ENCODE measurements around the gene ABAT. TPM values are rescaled to one million over a fixed set of nuclear protein-coding genes. Genes with fewer than 3 reads are reported as not detected.

Gene ABAT
- total and polyA plus RNA-seq, 4 experiments from 2014 or later: 2.8 to 10.8 (median 6.5) TPM

GRCh38 chr16:8644211-8645140 lies 29.9 kb upstream of the ABAT start:
- DNase-seq: peak in 4 of 5 donors; percentile 3 to 10 (median 8)
- H3K36me3 Mint-ChIP-seq: peaks cover 69 to 81% of the 10 kb centered on the region in 2 donors
- intact Hi-C loops (cut with micrococcal nuclease): no loop called here
- POLR2A ChIA-PET (ENCODE audit: partially characterized antibody): no interaction called here
- no peak overlapping the region for H3K4me3 ChIP-seq (ENCODE audit: low read length in 2 of 2)
- H3K27me3 ChIP-seq (ENCODE audit: insufficient read depth, low read length): no peaks in the 10 kb centered on the region
- H3K36me3 ChIP-seq (ENCODE audit: insufficient read depth, low read length): peaks cover 62% of the 10 kb centered on the region
- no peak overlapping the region for H3K27ac ChIP-seq (ENCODE audit: low read depth, low read length)
- no peak overlapping the region for H3K4me3 Mint-ChIP-seq
- no peaks in the 10 kb centered on the region for H3K27me3 Mint-ChIP-seq
- H3K4me1 Mint-ChIP-seq: peaks cover 6 to 18% (median 14%) of the 10 kb centered on the region in 4 donors
- peaks cover 5% of the 10 kb centered on the region for H3K4me1 ChIP-seq (ENCODE audit: insufficient read depth, low read length)
- H3K9me3 Mint-ChIP-seq: no peaks in the 10 kb centered on the region
- CTCF ChIA-PET (ENCODE audit: partially characterized antibody): interaction anchor here (1.7 kb wide), 1 partner anchor 9 kb away, joined by 6 read pairs; no protein-coding TSS in a partner anchor
- H3K9me3 ChIP-seq (ENCODE audit: control insufficient read depth in 1 of 2, low read length in 2 of 2): no peaks in the 10 kb centered on the region
- peak overlapping the region in 5 of 7 donors; percentile 19 to 77 (median 48) for H3K27ac Mint-ChIP-seq

DNA sequence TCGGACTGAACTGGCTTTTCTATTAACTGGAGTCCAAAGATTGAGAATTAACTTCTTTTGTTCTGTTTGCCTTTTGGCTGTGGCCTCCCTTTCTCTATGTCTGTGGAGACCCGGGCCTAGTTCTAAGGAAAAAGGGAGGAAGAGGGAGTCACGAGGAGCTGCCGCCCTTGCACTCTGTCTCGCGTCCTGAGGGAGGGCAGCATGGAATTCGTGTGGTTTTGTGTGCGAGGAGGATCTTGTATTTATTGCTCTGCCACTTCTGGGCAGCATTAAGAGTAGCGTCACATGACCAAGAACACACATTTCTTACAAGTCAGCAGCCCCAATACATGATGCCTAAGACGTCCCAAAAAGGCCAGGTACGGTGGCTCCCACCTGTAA lies 29.3 kb upstream of the ABAT start:
- ChIA-PET POLR2A (ENCODE audit: partially characterized antibody) (no interaction called here), CTCF (ENCODE audit: partially characterized antibody) (interaction anchor here (1.7 to 1.8 kb wide), 2 partner anchors 8 to 78 kb away, joined by 5 to 6 read pairs; no protein-coding TSS in a partner anchor)
- no peak overlapping the region for H3K4me3 Mint-ChIP-seq
- DNase-seq: no peak
- Histone ChIP-seq H3K27ac (ENCODE audit: low read depth, low read length) (no peak overlapping the region), H3K4me3 (ENCODE audit: low read length in 2 of 2) (no peak overlapping the region), H3K36me3 (ENCODE audit: insufficient read depth, low read length) (peaks cover 56% of the 10 kb centered on the region), H3K9me3 (ENCODE audit: control insufficient read depth in 1 of 2, low read length in 2 of 2) (no peaks in the 10 kb centered on the region), H3K27me3 (ENCODE audit: insufficient read depth, low read length) (no peaks in the 10 kb centered on the region), H3K4me1 (ENCODE audit: insufficient read depth, low read length) (peaks cover 5% of the 10 kb centered on the region)
- peaks cover 6 to 18% (median 14%) of the 10 kb centered on the region in 4 donors for H3K4me1 Mint-ChIP-seq
- no peaks in the 10 kb centered on the region for H3K27me3 Mint-ChIP-seq
- intact Hi-C loops (cut with micrococcal nuclease): no loop called here
- H3K36me3 Mint-ChIP-seq: peaks cover 63 to 75% of the 10 kb centered on the region in 2 donors
- peak overlapping the region in 5 of 7 donors; percentile 7 to 48 (median 35) for H3K27ac Mint-ChIP-seq
- H3K9me3 Mint-ChIP-seq: no peaks in the 10 kb centered on the region

DNA sequence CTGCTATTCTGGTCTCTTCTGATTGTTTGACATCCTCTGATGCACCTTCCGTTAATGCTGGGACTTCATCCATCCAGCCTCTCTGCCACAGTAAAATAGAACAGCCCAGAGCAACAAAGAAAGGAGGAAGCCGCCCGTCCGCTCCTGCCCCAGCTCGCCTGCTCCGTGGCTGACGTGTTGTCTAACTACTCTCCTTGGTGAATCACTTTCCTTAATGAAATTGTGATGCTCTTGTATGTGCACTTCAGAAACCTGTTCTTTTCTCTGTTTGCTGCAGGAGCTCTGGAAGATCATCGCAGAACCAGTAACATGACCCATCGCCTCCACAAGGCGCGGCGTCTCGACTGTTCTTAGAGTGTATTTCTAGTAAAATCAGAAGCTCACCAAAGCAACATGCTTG lies 28.6 kb upstream of the ABAT start:
- ChIA-PET CTCF (ENCODE audit: partially characterized antibody) (interaction anchor here (1.5 to 1.8 kb wide), 2 partner anchors 9 to 79 kb away, joined by 4 to 5 read pairs; no protein-coding TSS in a partner anchor), POLR2A (ENCODE audit: partially characterized antibody) (no interaction called here)
- peaks cover 54% of the 10 kb centered on the region for H3K36me3 ChIP-seq (ENCODE audit: insufficient read depth, low read length)
- H3K9me3 Mint-ChIP-seq: no peaks in the 10 kb centered on the region
- H3K4me3 ChIP-seq (ENCODE audit: low read length in 2 of 2): no peak overlapping the region
- intact Hi-C loops (cut with micrococcal nuclease): no loop called here
- no peaks in the 10 kb centered on the region for H3K27me3 Mint-ChIP-seq
- H3K4me1 ChIP-seq (ENCODE audit: insufficient read depth, low read length): peaks cover 5% of the 10 kb centered on the region
- peaks cover 6 to 18% (median 14%) of the 10 kb centered on the region in 4 donors for H3K4me1 Mint-ChIP-seq
- H3K4me3 Mint-ChIP-seq: no peak overlapping the region
- H3K9me3 ChIP-seq (ENCODE audit: control insufficient read depth in 1 of 2, low read length in 2 of 2): no peaks in the 10 kb centered on the region
- peak overlapping the region in 1 of 7 donors; percentile 6 for H3K27ac Mint-ChIP-seq
- H3K36me3 Mint-ChIP-seq: peaks cover 61 to 73% of the 10 kb centered on the region in 2 donors
- no peaks in the 10 kb centered on the region for H3K27me3 ChIP-seq (ENCODE audit: insufficient read depth, low read length)
- DNase-seq: no peak
- no peak overlapping the region for H3K27ac ChIP-seq (ENCODE audit: low read depth, low read length)

DNA sequence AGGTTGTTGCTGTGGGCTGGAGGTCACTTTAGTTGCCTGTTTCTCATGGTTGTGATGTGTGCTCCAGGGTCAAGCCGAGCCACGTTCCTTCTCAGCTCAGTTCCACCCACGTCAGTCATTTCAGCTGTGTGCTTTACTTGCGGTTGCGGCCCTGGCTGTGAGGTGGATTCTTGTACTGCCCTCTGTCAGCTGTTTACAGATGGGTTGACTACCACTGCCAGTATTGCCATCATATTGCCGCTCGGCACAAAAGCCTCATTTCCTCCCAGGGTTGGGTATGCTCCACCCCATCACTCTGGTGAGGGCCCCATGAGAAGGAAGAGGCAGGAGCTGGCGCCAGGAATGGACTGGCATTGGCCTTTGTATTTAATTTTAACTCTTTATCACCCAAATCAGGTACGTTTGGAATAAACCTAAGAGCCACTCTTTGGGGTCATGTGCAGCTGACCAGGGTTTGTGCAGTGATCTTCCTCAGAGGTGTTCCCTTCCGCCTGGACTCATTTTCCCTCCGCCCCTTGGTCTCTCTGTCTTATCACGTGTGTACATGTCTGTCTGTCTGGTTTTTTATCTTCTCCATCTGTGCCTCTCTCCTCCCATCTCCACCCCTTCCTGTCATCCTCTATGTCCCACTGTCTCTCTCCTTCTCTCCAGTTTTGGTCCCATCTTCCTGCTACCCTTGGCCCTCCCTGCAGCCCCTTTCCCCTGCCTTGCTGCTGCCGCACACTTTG lies 27.9 kb upstream of the ABAT start:
- intact Hi-C loops (cut with micrococcal nuclease): no loop called here
- ChIA-PET CTCF (ENCODE audit: partially characterized antibody) (interaction anchor here (1.5 to 1.8 kb wide), 2 partner anchors 9 to 80 kb away, joined by 4 to 5 read pairs; no protein-coding TSS in a partner anchor), POLR2A (ENCODE audit: partially characterized antibody) (no interaction called here)
- no peaks in the 10 kb centered on the region for H3K27me3 ChIP-seq (ENCODE audit: insufficient read depth, low read length)
- no peak overlapping the region for H3K4me3 ChIP-seq (ENCODE audit: low read length in 2 of 2)
- H3K27me3 Mint-ChIP-seq: no peaks in the 10 kb centered on the region
- H3K9me3 ChIP-seq (ENCODE audit: control insufficient read depth in 1 of 2, low read length in 2 of 2): no peaks in the 10 kb centered on the region
- no peak overlapping the region for H3K4me3 Mint-ChIP-seq
- H3K9me3 Mint-ChIP-seq: no peaks in the 10 kb centered on the region
- H3K27ac ChIP-seq (ENCODE audit: low read depth, low read length): no peak overlapping the region
- H3K36me3 Mint-ChIP-seq: peaks cover 59 to 68% of the 10 kb centered on the region in 2 donors
- DNase-seq: no peak
- H3K36me3 ChIP-seq (ENCODE audit: insufficient read depth, low read length): peaks cover 50% of the 10 kb centered on the region
- H3K4me1 Mint-ChIP-seq: peaks cover 6 to 18% (median 14%) of the 10 kb centered on the region in 4 donors
- peaks cover 5% of the 10 kb centered on the region for H3K4me1 ChIP-seq (ENCODE audit: insufficient read depth, low read length)
- peak overlapping the region in 1 of 7 donors; percentile 48 for H3K27ac Mint-ChIP-seq

GRCh38 chr16:8647721-8648318 lies 26.6 kb upstream of the ABAT start:
- H3K4me3 ChIP-seq (ENCODE audit: low read length in 2 of 2): no peak overlapping the region
- peaks cover 5% of the 10 kb centered on the region for H3K4me1 ChIP-seq (ENCODE audit: insufficient read depth, low read length)
- Mint-ChIP-seq H3K27ac (no peak overlapping the region), H3K4me1 (peaks cover 6 to 18% (median 14%) of the 10 kb centered on the region in 4 donors), H3K27me3 (no peaks in the 10 kb centered on the region), H3K4me3 (no peak overlapping the region), H3K36me3 (peaks cover 45 to 55% of the 10 kb centered on the region in 2 donors), H3K9me3 (no peaks in the 10 kb centered on the region)
- no peaks in the 10 kb centered on the region for H3K9me3 ChIP-seq (ENCODE audit: control insufficient read depth in 1 of 2, low read length in 2 of 2)
- no peaks in the 10 kb centered on the region for H3K27me3 ChIP-seq (ENCODE audit: insufficient read depth, low read length)
- no peak for DNase-seq
- CTCF ChIA-PET (ENCODE audit: partially characterized antibody): no interaction called here
- no peak overlapping the region for H3K27ac ChIP-seq (ENCODE audit: low read depth, low read length)
- intact Hi-C loops (cut with micrococcal nuclease): no loop called here
- POLR2A ChIA-PET (ENCODE audit: partially characterized antibody): no interaction called here
- peaks cover 37% of the 10 kb centered on the region for H3K36me3 ChIP-seq (ENCODE audit: insufficient read depth, low read length)

DNA sequence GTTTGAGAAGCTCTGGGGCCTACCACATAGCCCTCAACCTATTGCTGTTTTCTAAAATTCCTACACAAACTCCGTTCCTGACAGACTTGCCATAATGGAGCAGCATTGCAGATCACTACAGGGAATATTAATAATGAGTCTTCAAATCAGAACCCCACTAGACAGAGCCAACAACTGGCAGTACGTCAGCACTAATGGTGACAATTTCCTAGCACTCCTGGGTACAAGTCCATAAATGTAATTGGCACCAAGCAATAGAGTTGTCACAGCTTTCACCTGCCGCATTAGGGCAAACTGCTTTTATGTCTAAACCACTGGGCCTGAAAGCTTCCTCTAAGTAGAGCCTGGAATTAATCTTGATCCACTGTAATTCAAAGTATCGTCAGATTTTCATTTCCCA lies 25.5 kb upstream of the ABAT start:
- H3K4me1 Mint-ChIP-seq: peaks cover 6 to 18% (median 14%) of the 10 kb centered on the region in 4 donors
- H3K4me3 Mint-ChIP-seq: no peak overlapping the region
- DNase-seq: no peak
- no peaks in the 10 kb centered on the region for H3K27me3 ChIP-seq (ENCODE audit: insufficient read depth, low read length)
- H3K4me1 ChIP-seq (ENCODE audit: insufficient read depth, low read length): peaks cover 5% of the 10 kb centered on the region
- intact Hi-C loops (cut with micrococcal nuclease): no loop called here
- no peaks in the 10 kb centered on the region for H3K27me3 Mint-ChIP-seq
- H3K9me3 ChIP-seq (ENCODE audit: control insufficient read depth in 1 of 2, low read length in 2 of 2): no peaks in the 10 kb centered on the region
- CTCF ChIA-PET (ENCODE audit: partially characterized antibody): interaction anchor here (1.0 kb wide), 1 partner anchor 8 kb away, joined by 3 read pairs; no protein-coding TSS in a partner anchor
- no peaks in the 10 kb centered on the region for H3K9me3 Mint-ChIP-seq
- H3K27ac ChIP-seq (ENCODE audit: low read depth, low read length): no peak overlapping the region
- POLR2A ChIA-PET (ENCODE audit: partially characterized antibody): no interaction called here
- no peak overlapping the region for H3K4me3 ChIP-seq (ENCODE audit: low read length in 2 of 2)
- H3K36me3 Mint-ChIP-seq: peaks cover 43 to 44% of the 10 kb centered on the region in 2 donors
- peaks cover 30% of the 10 kb centered on the region for H3K36me3 ChIP-seq (ENCODE audit: insufficient read depth, low read length)
- H3K27ac Mint-ChIP-seq: peak overlapping the region in 1 of 7 donors; percentile 15
